Stimulated activated CD4-positive, alpha-beta T cell treated with anti-CD3 and anti-CD28 coated beads, Interleukin-4, amount 100 ng/mL, for 1 hour (primary cell): ENCODE data around the gene RMI1.
"Not testable (repeated sequence)": the region's sequence is repeated elsewhere in the genome, so short reads cannot be mapped to it uniquely, and the experiment has no call there.

Source experiments
- DNase-seq: peaks from one replicate; pipeline ENCODE4 v3.0.0-alpha.2; 2020

RMI1 gene

GRCh38 chr9:84024041-84024575 lies 43.5 kb downstream of the RMI1 start:
- no peak for DNase-seq

DNA sequence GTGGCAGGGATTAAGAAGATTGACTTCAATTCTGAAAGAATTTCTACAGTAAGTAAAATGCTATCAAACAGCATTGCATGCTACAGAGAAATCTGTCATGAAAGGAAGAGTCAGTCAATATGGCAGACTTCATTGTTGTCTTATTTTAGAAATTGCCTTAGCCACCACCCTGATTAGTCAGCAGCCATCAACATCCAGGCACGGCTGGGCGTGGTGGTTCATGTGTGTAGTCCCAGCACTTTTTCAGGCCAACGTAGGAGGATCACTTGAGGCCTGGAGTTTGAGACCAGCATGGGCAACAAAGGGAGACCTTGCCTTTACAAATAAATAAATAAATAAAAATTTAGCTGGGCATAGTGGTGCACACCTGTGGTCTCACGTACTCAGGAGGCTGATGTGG lies 46.6 kb downstream of the RMI1 start:
- DNase-seq, result no peak

DNA sequence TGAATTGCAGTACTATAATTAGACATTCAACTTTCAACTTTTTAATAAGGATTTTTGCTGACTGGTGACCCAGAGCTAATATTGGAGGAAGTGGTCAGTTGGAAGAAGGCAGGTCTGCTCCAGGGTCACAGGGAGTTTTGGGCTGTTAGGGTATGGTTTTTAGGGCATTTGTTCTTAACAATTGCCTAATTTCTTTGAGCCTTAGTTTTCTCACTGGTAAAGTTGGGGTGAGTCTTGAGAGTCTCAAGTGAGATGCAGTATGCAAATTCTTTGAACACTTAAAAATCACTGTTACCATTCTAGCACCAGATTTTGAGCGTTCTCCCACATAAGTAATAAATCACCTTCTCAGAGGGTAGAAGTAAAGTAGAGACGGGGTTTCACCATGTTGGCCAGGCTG lies 50.9 kb downstream of the RMI1 start:
- no peak for DNase-seq

GRCh38 chr9:84041857-84042256 lies 61.3 kb downstream of the RMI1 start:
- not testable (repeated sequence) for DNase-seq

DNA sequence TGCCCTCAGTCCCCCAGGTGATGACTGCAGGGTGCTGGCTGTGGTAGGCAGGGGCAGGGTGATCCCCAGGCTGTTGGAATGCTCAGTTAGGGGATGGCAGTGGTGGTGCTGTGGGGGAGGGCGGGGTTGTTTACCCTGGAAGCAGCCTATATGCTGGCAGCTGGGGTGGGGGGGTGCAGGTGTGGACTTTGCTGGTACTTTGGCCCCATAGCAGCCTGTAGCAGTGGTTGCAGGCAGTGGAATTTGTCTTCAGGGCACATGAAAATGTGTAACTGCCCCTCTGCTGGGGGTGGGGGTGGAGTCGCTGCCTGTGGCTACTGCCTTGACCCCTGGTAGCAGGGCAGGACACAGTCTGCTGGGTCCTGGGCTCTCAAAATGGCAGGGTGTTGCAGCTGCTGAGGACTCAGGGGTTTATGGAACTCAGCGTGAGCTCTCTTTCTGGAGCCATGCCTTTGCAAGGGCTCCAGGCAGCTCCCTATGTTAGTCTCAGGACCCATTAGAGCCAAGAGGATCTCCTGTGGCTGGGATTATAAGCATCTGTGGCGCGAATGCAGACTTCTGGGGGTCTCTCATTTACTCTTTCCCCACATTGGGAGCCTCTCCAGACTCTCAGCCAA lies 65.0 kb downstream of the RMI1 start:
- DNase-seq, result no peak
